CD4-positive, alpha-beta T cell (primary cell): ENCODE data around the gene MLLT3. TPM values are rescaled to one million over a fixed set of nuclear protein-coding genes. Genes with fewer than 3 reads are reported as not detected.

Experiments
- ATAC-seq: fragments of 200-7000 bp; cut with Tn5 transposase; one replicate; pipeline ENCODE4 v1.10.0; 2022; ENCODE audit warnings: mild to moderate bottlenecking; ENCODE audit not compliant: poor library complexity
- CTCF ChIA-PET: fragments of 350-600 bp; sonication (Branson Sonifier 250); formaldehyde crosslinking; loops from one replicate; lab custom pipeline; 2021; ENCODE audit warnings: antibody characterized with exemption, inconsistent platforms; lab: Charles Lee
- POLR2A ChIA-PET: fragments of 350-600 bp; sonication (Branson Sonifier 250); formaldehyde crosslinking; loops from one replicate; lab custom pipeline; 2021; ENCODE audit warnings: antibody characterized with exemption, inconsistent platforms; lab: Charles Lee
- DNase-seq, 14 experiments: peaks; one replicate each; pipeline ENCODE4 v3.0.0-alpha.2; 2013 to 2020; ENCODE audit warnings: mixed read lengths in 2 of 14
- H3K27ac ChIP-seq, 2 donors: one replicate each; pipeline versions ENCODE4 v1.5.1 to v1.7.0; 2013; ENCODE audit warnings: low read length in 2 of 2, low read depth in 1 of 2, mild to moderate bottlenecking in 1 of 2
- H3K27me3 ChIP-seq, 2 experiments: 1 replicate in 1 of 2; 2 replicates in 1 of 2; pipeline versions ENCODE4 v1.6.1 to v1.7.0; 2013; ENCODE audit warnings: low read length in 2 of 2, control low read depth in 1 of 2, mild to moderate bottlenecking in 1 of 2, moderate library complexity in 1 of 2; ENCODE audit not compliant: insufficient read depth in 2 of 2, control insufficient read depth in 1 of 2
- H3K36me3 ChIP-seq: one replicate; pipeline ENCODE4 v1.6.1; 2013; ENCODE audit warnings: low read length, control low read depth; ENCODE audit not compliant: insufficient read depth
- H3K4me1 ChIP-seq: one replicate; pipeline ENCODE4 v1.6.1; 2013; ENCODE audit warnings: low read length, control low read depth; ENCODE audit not compliant: insufficient read depth
- H3K4me3 ChIP-seq: one replicate; pipeline ENCODE4 v1.5.1; 2013; ENCODE audit warnings: mild to moderate bottlenecking, low read length, moderate library complexity
- H3K9me3 ChIP-seq, 2 experiments: 1 replicate in 1 of 2; 2 replicates in 1 of 2; pipeline versions ENCODE4 v1.6.1 to v1.7.0; 2013; ENCODE audit warnings: low read length in 2 of 2, mild to moderate bottlenecking in 2 of 2, control low read depth in 1 of 2, moderate library complexity in 1 of 2; ENCODE audit not compliant: control insufficient read depth in 1 of 2, insufficient read depth in 1 of 2
- H3K27ac Mint-ChIP-seq: one replicate; pipeline ENCODE4 v1.8.0; 2020; ENCODE audit warnings: mixed read lengths
- H3K27me3 Mint-ChIP-seq: one replicate; pipeline ENCODE4 v1.8.0; 2021; ENCODE audit warnings: mixed read lengths
- H3K36me3 Mint-ChIP-seq: one replicate; pipeline ENCODE4 v1.8.0; 2021; ENCODE audit warnings: low read depth, mixed read lengths
- H3K4me1 Mint-ChIP-seq: one replicate; pipeline ENCODE4 v1.8.0; 2021; ENCODE audit warnings: low read depth, mixed read lengths
- H3K4me3 Mint-ChIP-seq: one replicate; pipeline ENCODE4 v1.8.0; 2020; ENCODE audit warnings: mild to moderate bottlenecking, mixed read lengths
- H3K9me3 Mint-ChIP-seq: one replicate; pipeline ENCODE4 v1.8.0; 2020; ENCODE audit warnings: mixed read lengths
- CTCF ChIP-seq: fragments of 200-600 bp; IDR thresholded peaks from one replicate; pipeline ENCODE4 v1.8.0; 2022; ENCODE audit warnings: antibody characterized with exemption, mild to moderate bottlenecking
- intact Hi-C, 2 experiments: fragments of 100-400 bp; cut with DNase I in 1 of 2; cut with micrococcal nuclease in 1 of 2; formaldehyde crosslinking; loops; one replicate each; pipeline versions ENCODE4 v1.15.1 to v1.9.0; 2023 to 2025; cut with DNase I, micrococcal nuclease
- total RNA-seq, 174 experiments: library from RNA in 2 of 174; stranded (reverse) in 2 of 174; gene quantifications; one replicate each; pipeline ENCODE4 v1.2.3 and lab custom pipeline; 2021 to 2026

Gene MLLT3
- total RNA-seq, 2 experiments from 2014 or later, result 59.2 to 60.6 TPM

DNA sequence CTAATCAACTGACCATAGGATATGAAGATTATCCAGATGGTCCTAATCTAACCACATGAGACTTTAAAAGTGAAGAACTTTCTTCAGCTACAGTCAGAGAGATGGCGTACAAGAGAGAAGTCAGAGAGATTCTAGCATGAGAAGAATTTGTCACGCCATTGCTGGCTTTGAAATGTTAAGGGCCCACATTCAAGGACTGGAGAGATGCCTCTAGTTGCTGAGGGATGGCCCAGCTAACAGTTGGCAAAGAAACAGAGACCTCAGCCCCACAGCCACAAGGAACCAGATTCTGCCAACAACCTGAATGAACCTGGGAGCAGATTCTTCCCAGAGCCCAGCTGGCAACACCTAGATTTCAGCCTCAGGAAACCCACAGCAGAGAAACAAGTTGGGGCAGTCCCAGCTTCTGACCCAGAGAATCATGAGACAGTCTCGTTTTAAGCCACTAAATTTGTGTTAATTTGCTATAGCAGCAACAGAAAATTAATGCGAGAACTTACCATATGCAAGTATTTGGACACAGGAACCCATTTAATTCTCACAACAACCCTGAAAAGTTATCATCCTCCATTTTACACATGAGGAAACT lies 132.0 kb downstream of the MLLT3 start:
- Histone ChIP-seq H3K36me3 (no peaks in the 10 kb centered on the region), H3K4me3 (no peak overlapping the region), H3K27ac (no peak overlapping the region), H3K9me3 (no peaks in the 10 kb centered on the region), H3K4me1 (no peaks in the 10 kb centered on the region), H3K27me3 (no peaks in the 10 kb centered on the region)
- ATAC-seq (no peak), DNase-seq (no peak)
- intact Hi-C loops, result no loop called here
- Mint-ChIP-seq H3K4me1 (peaks cover 77% of the 10 kb centered on the region), H3K36me3 (no peaks in the 10 kb centered on the region), H3K9me3 (no peaks in the 10 kb centered on the region), H3K4me3 (no peak overlapping the region), H3K27ac (no peak overlapping the region), H3K27me3 (no peaks in the 10 kb centered on the region)
- POLR2A ChIA-PET, result no interaction called here
- no peak for TF ChIP-seq CTCF
- CTCF ChIA-PET, result no interaction called here

- no peaks in the 10 kb centered on the region for H3K27me3 Mint-ChIP-seq
- Histone ChIP-seq H3K27me3 (no peaks in the 10 kb centered on the region), H3K27ac (no peak overlapping the region), H3K9me3 (no peaks in the 10 kb centered on the region), H3K4me1 (no peaks in the 10 kb centered on the region), H3K36me3 (no peaks in the 10 kb centered on the region), H3K4me3 (no peak overlapping the region)
- ATAC-seq (no peak), DNase-seq (no peak)
- intact Hi-C loops, result no loop called here
- POLR2A ChIA-PET, result no interaction called here
- H3K4me1 Mint-ChIP-seq, result peaks cover 72% of the 10 kb centered on the region
- H3K4me3 Mint-ChIP-seq, result no peak overlapping the region
- H3K27ac Mint-ChIP-seq, result no peak overlapping the region
- TF ChIP-seq CTCF, result no peak
- H3K9me3 Mint-ChIP-seq, result no peaks in the 10 kb centered on the region
- no peaks in the 10 kb centered on the region for H3K36me3 Mint-ChIP-seq
- CTCF ChIA-PET, result no interaction called here
These were observed 133.6 kb downstream of the MLLT3 start for GRCh38 chr9:20488691-20489090.

- no peaks in the 10 kb centered on the region for H3K27me3 Mint-ChIP-seq
- POLR2A ChIA-PET, result interaction anchor here (0.6 to 1.0 kb wide), 2 partner anchors 136 to 162 kb away, joined by 3 to 4 read pairs; partner anchors contain the start of gene MLLT3
These were observed 135.7 kb downstream of the MLLT3 start for GRCh38 chr9:20486552-20486951.

More at GRCh38 chr9:20486552-20486951, 135.7 kb downstream of the MLLT3 start:
- TF ChIP-seq CTCF, result no peak
- H3K36me3 ChIP-seq, result no peaks in the 10 kb centered on the region
- H3K27me3 ChIP-seq, result no peaks in the 10 kb centered on the region
- H3K4me1 ChIP-seq, result no peaks in the 10 kb centered on the region
- H3K9me3 ChIP-seq, result no peaks in the 10 kb centered on the region
- ATAC-seq (no peak), DNase-seq (no peak)
- H3K27ac Mint-ChIP-seq, result no peak overlapping the region
- no peak overlapping the region for H3K4me3 Mint-ChIP-seq
- H3K9me3 Mint-ChIP-seq, result no peaks in the 10 kb centered on the region
- H3K27ac ChIP-seq, result no peak overlapping the region
- no peaks in the 10 kb centered on the region for H3K36me3 Mint-ChIP-seq
- H3K4me3 ChIP-seq, result no peak overlapping the region
- intact Hi-C loops, result no loop called here
- peaks cover 74% of the 10 kb centered on the region for H3K4me1 Mint-ChIP-seq
- CTCF ChIA-PET, result no interaction called here
